GM23338 (cell line): Measurements from ENCODE around the gene RFX2. TPM values are rescaled to one million over a fixed set of nuclear protein-coding genes. Genes with fewer than 3 reads are reported as not detected.

Experiments used
- ATAC-seq: fragments of 200-7000 bp; cut with Tn5 transposase; 3 replicates; pipeline ENCODE4 v1.9.1; 2020
- DNase-seq: peaks from one replicate; pipeline ENCODE4 v3.0.0-alpha.2; 2015; ENCODE audit warnings: low spot score
- H2AFZ ChIP-seq: fragments of 200-600 bp; sonication (generic); 2 replicates; pipeline ENCODE4 v1.8.0; 2016; ENCODE audit warnings: antibody characterized with exemption, mild to moderate bottlenecking, moderate library complexity
- H3F3A ChIP-seq: fragments of 200-600 bp; sonication (generic); replicated peaks from 2 replicates; pipeline ENCODE4 v1.8.0; 2017; ENCODE audit warnings: antibody characterized with exemption, mixed run types, low read depth
- H3K27ac ChIP-seq: fragments of 200-600 bp; sonication (generic); 2 replicates; pipeline ENCODE4 v1.6.1; 2016; ENCODE audit warnings: low read depth
- H3K27me3 ChIP-seq: fragments of 200-600 bp; sonication (generic); 2 replicates; pipeline ENCODE4 v1.8.0; 2016; ENCODE audit warnings: mild to moderate bottlenecking, mixed run types, moderate library complexity; ENCODE audit not compliant: insufficient read depth
- H3K36me3 ChIP-seq: fragments of 200-600 bp; sonication (generic); 2 replicates; pipeline ENCODE4 v1.8.0; 2016; ENCODE audit warnings: mild to moderate bottlenecking; ENCODE audit not compliant: insufficient read depth
- H3K4me1 ChIP-seq: fragments of 200-600 bp; sonication (generic); 2 replicates; pipeline ENCODE4 v1.8.0; 2016; ENCODE audit warnings: mild to moderate bottlenecking, moderate library complexity; ENCODE audit not compliant: insufficient read depth
- H3K4me2 ChIP-seq: fragments of 200-600 bp; sonication (generic); 2 replicates; pipeline ENCODE4 v1.7.1; 2017; ENCODE audit warnings: mixed run types
- H3K4me3 ChIP-seq: fragments of 200-600 bp; sonication (generic); 2 replicates; pipeline ENCODE4 v1.6.1; 2016; ENCODE audit warnings: mixed run types
- H3K79me2 ChIP-seq: fragments of 200-600 bp; sonication (generic); replicated peaks from 2 replicates; pipeline ENCODE4 v1.8.0; 2017; ENCODE audit warnings: mild to moderate bottlenecking; ENCODE audit not compliant: insufficient read depth
- H3K9me2 ChIP-seq: fragments of 200-600 bp; sonication (generic); 2 replicates; pipeline ENCODE4 v1.8.0; 2017; ENCODE audit not compliant: insufficient read depth
- H4K20me1 ChIP-seq: fragments of 200-600 bp; sonication (generic); replicated peaks from 2 replicates; pipeline ENCODE4 v1.8.0; 2017; ENCODE audit warnings: mild to moderate bottlenecking; ENCODE audit not compliant: insufficient read depth
- H3K27ac Mint-ChIP-seq: 2 replicates; pipeline ENCODE4 v1.8.0; 2020; ENCODE audit warnings: inconsistent platforms, mild to moderate bottlenecking, moderate library complexity, mixed read lengths
- H3K27me3 Mint-ChIP-seq: 3 replicates; pipeline ENCODE4 v1.8.0; 2022; ENCODE audit warnings: low read depth, mild to moderate bottlenecking, moderate library complexity, mixed read lengths, inconsistent platforms; ENCODE audit not compliant: insufficient read depth, poor library complexity
- H3K36me3 Mint-ChIP-seq: 3 replicates; pipeline ENCODE4 v1.8.0; 2021; ENCODE audit warnings: low read depth, mild to moderate bottlenecking, inconsistent platforms, moderate library complexity, mixed read lengths
- H3K4me1 Mint-ChIP-seq: 3 replicates; pipeline ENCODE4 v1.8.0; 2020; ENCODE audit warnings: mild to moderate bottlenecking, inconsistent platforms, mixed read lengths
- H3K4me3 Mint-ChIP-seq: 3 replicates; pipeline ENCODE4 v1.8.0; 2021; ENCODE audit warnings: moderate library complexity, mild to moderate bottlenecking, inconsistent platforms, mixed read lengths
- H3K9me3 Mint-ChIP-seq: 3 replicates; pipeline ENCODE4 v1.8.0; 2020; ENCODE audit warnings: moderate library complexity, mild to moderate bottlenecking, inconsistent platforms, mixed read lengths
- CREB1 ChIP-seq: fragments of 250-450 bp; sonication (Bioruptor Pico); IDR thresholded peaks from 2 replicates; pipeline ENCODE4 v1.5.0; 2020; ENCODE audit warnings: low read depth, mild to moderate bottlenecking, moderate library complexity
- EZH2 ChIP-seq: fragments of 200-600 bp; sonication (generic); IDR thresholded peaks from one replicate; pipeline ENCODE4 v1.8.0; 2017; ENCODE audit warnings: antibody characterized with exemption, mild to moderate bottlenecking, low read depth; ENCODE audit not compliant: unreplicated experiment
- EZH2phosphoT487 ChIP-seq: fragments of 200-600 bp; sonication (generic); IDR thresholded peaks from one replicate; pipeline ENCODE4 v1.8.1; 2018; ENCODE audit warnings: antibody characterized with exemption; ENCODE audit not compliant: unreplicated experiment
- JUNB ChIP-seq: IDR thresholded peaks from one replicate; pipeline ENCODE4 v1.6.1; 2016; ENCODE audit warnings: antibody characterized with exemption; ENCODE audit not compliant: unreplicated experiment
- NANOG ChIP-seq: IDR thresholded peaks from 2 replicates; pipeline ENCODE4 v1.6.1; 2016; ENCODE audit warnings: antibody characterized with exemption, borderline replicate concordance
- POLR2AphosphoS5 ChIP-seq: IDR thresholded peaks from 2 replicates; pipeline ENCODE4 v1.6.1; 2016; ENCODE audit warnings: antibody characterized with exemption, low read depth
- STAT1 ChIP-seq: IDR thresholded peaks from one replicate; pipeline ENCODE4 v1.6.1; 2016; ENCODE audit warnings: antibody characterized with exemption; ENCODE audit not compliant: unreplicated experiment
- ZNF114 ChIP-seq: fragments of 250-450 bp; sonication (Bioruptor Pico); IDR thresholded peaks from 2 replicates; pipeline ENCODE4 v1.5.0; 2020; ENCODE audit warnings: mild to moderate bottlenecking, moderate library complexity
- ZNF331 ChIP-seq: fragments of 250-450 bp; sonication (Bioruptor Pico); IDR thresholded peaks from 2 replicates; pipeline ENCODE4 v1.5.0; 2020; ENCODE audit warnings: low read depth, mild to moderate bottlenecking, moderate library complexity
- polyA plus RNA-seq: library from polyadenylated mRNA; unstranded; fragments of >200 nt; fragmentation: Nextera tagmentation; extraction: Ambion mirVana; gene quantifications from 2 replicates; pipeline ENCODE4 v1.2.1, GENCODE V29; 2016
- total RNA-seq: library from RNA; depleted of rRNA; stranded (reverse); fragments of >200 nt; shearing (Covaris generic); gene quantifications from 2 replicates; pipeline ENCODE4 v1.2.3, GENCODE V29; 2014
- TF ChIP-seq, protein P1 (sequence below): IDR thresholded peaks from 2 replicates; pipeline ENCODE4 v1.6.1; 2016; ENCODE audit warnings: antibody characterized with exemption
- TF ChIP-seq, protein P2 (sequence below): IDR thresholded peaks from one replicate; pipeline ENCODE4 v1.6.1; 2018; ENCODE audit warnings: antibody characterized with exemption; ENCODE audit not compliant: unreplicated experiment
- TF ChIP-seq, protein P3 (sequence below), 2 experiments: fragments of 200-600 bp in 1 of 2; sonication (generic) in 1 of 2; conservative IDR thresholded peaks; 2 replicates each; pipeline versions ENCODE4 v1.5.1 to v1.6.1; 2016 to 2017; ENCODE audit warnings: antibody characterized with exemption in 2 of 2, low read depth in 2 of 2, mild to moderate bottlenecking in 2 of 2, moderate library complexity in 1 of 2
- TF ChIP-seq, protein P4 (sequence below): fragments of 250-450 bp; sonication (Bioruptor Pico); IDR thresholded peaks from 2 replicates; pipeline ENCODE4 v1.5.0; 2020; ENCODE audit warnings: mild to moderate bottlenecking, moderate library complexity

The RFX2 gene
- total and polyA plus RNA-seq, 2 experiments from 2014 or later, result 4.6 to 13.0 TPM

DNA sequence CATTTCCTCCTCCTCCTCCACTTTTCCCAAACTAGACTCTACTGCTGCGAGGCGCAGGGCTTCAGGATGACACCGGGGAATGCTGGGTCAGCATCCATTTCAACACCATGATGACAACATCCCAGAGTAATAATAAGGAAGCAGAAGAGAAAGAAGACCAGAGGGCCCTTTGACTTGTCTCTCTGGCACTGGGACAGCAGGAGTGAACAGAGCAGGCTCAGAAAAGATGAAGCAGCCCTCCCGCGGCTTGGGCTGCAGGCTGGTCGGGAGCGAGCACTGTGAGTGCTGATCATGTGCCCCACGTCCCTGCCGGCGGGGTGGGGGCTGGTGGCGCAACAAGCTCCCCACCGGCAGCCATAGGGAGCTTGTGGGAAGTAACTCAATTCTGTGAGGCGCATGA is 162.9 kb downstream of the RFX2 start:
- TF ChIP-seq, protein P1, sequence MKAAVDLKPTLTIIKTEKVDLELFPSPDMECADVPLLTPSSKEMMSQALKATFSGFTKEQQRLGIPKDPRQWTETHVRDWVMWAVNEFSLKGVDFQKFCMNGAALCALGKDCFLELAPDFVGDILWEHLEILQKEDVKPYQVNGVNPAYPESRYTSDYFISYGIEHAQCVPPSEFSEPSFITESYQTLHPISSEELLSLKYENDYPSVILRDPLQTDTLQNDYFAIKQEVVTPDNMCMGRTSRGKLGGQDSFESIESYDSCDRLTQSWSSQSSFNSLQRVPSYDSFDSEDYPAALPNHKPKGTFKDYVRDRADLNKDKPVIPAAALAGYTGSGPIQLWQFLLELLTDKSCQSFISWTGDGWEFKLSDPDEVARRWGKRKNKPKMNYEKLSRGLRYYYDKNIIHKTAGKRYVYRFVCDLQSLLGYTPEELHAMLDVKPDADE, result no peak
- TF ChIP-seq, protein P2, sequence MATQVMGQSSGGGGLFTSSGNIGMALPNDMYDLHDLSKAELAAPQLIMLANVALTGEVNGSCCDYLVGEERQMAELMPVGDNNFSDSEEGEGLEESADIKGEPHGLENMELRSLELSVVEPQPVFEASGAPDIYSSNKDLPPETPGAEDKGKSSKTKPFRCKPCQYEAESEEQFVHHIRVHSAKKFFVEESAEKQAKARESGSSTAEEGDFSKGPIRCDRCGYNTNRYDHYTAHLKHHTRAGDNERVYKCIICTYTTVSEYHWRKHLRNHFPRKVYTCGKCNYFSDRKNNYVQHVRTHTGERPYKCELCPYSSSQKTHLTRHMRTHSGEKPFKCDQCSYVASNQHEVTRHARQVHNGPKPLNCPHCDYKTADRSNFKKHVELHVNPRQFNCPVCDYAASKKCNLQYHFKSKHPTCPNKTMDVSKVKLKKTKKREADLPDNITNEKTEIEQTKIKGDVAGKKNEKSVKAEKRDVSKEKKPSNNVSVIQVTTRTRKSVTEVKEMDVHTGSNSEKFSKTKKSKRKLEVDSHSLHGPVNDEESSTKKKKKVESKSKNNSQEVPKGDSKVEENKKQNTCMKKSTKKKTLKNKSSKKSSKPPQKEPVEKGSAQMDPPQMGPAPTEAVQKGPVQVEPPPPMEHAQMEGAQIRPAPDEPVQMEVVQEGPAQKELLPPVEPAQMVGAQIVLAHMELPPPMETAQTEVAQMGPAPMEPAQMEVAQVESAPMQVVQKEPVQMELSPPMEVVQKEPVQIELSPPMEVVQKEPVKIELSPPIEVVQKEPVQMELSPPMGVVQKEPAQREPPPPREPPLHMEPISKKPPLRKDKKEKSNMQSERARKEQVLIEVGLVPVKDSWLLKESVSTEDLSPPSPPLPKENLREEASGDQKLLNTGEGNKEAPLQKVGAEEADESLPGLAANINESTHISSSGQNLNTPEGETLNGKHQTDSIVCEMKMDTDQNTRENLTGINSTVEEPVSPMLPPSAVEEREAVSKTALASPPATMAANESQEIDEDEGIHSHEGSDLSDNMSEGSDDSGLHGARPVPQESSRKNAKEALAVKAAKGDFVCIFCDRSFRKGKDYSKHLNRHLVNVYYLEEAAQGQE, result no peak
- TF ChIP-seq STAT1, result no peak
- TF ChIP-seq, protein P3, sequence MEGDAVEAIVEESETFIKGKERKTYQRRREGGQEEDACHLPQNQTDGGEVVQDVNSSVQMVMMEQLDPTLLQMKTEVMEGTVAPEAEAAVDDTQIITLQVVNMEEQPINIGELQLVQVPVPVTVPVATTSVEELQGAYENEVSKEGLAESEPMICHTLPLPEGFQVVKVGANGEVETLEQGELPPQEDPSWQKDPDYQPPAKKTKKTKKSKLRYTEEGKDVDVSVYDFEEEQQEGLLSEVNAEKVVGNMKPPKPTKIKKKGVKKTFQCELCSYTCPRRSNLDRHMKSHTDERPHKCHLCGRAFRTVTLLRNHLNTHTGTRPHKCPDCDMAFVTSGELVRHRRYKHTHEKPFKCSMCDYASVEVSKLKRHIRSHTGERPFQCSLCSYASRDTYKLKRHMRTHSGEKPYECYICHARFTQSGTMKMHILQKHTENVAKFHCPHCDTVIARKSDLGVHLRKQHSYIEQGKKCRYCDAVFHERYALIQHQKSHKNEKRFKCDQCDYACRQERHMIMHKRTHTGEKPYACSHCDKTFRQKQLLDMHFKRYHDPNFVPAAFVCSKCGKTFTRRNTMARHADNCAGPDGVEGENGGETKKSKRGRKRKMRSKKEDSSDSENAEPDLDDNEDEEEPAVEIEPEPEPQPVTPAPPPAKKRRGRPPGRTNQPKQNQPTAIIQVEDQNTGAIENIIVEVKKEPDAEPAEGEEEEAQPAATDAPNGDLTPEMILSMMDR (conservative IDR thresholded peaks at IDR 0.05; ENCODE audit: low read depth in 2 of 2), result no peak
- TF ChIP-seq, protein P4, sequence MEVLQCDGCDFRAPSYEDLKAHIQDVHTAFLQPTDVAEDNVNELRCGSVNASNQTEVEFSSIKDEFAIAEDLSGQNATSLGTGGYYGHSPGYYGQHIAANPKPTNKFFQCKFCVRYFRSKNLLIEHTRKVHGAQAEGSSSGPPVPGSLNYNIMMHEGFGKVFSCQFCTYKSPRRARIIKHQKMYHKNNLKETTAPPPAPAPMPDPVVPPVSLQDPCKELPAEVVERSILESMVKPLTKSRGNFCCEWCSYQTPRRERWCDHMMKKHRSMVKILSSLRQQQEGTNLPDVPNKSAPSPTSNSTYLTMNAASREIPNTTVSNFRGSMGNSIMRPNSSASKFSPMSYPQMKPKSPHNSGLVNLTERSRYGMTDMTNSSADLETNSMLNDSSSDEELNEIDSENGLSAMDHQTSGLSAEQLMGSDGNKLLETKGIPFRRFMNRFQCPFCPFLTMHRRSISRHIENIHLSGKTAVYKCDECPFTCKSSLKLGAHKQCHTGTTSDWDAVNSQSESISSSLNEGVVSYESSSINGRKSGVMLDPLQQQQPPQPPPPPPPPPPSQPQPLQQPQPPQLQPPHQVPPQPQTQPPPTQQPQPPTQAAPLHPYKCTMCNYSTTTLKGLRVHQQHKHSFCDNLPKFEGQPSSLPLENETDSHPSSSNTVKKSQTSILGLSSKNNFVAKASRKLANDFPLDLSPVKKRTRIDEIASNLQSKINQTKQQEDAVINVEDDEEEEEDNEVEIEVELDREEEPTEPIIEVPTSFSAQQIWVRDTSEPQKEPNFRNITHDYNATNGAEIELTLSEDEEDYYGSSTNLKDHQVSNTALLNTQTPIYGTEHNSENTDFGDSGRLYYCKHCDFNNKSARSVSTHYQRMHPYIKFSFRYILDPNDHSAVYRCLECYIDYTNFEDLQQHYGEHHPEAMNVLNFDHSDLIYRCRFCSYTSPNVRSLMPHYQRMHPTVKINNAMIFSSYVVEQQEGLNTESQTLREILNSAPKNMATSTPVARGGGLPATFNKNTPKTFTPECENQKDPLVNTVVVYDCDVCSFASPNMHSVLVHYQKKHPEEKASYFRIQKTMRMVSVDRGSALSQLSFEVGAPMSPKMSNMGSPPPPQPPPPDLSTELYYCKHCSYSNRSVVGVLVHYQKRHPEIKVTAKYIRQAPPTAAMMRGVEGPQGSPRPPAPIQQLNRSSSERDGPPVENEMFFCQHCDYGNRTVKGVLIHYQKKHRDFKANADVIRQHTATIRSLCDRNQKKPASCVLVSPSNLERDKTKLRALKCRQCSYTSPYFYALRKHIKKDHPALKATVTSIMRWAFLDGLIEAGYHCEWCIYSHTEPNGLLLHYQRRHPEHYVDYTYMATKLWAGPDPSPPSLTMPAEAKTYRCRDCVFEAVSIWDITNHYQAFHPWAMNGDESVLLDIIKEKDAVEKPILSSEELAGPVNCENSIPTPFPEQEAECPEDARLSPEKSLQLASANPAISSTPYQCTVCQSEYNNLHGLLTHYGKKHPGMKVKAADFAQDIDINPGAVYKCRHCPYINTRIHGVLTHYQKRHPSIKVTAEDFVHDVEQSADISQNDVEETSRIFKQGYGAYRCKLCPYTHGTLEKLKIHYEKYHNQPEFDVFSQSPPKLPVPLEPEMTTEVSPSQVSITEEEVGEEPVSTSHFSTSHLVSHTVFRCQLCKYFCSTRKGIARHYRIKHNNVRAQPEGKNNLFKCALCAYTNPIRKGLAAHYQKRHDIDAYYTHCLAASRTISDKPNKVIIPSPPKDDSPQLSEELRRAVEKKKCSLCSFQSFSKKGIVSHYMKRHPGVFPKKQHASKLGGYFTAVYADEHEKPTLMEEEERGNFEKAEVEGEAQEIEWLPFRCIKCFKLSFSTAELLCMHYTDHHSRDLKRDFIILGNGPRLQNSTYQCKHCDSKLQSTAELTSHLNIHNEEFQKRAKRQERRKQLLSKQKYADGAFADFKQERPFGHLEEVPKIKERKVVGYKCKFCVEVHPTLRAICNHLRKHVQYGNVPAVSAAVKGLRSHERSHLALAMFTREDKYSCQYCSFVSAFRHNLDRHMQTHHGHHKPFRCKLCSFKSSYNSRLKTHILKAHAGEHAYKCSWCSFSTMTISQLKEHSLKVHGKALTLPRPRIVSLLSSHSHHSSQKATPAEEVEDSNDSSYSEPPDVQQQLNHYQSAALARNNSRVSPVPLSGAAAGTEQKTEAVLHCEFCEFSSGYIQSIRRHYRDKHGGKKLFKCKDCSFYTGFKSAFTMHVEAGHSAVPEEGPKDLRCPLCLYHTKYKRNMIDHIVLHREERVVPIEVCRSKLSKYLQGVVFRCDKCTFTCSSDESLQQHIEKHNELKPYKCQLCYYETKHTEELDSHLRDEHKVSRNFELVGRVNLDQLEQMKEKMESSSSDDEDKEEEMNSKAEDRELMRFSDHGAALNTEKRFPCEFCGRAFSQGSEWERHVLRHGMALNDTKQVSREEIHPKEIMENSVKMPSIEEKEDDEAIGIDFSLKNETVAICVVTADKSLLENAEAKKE (CRISPR knock-in tag), result no peak
- TF ChIP-seq ZNF331 (CRISPR knock-in tag), result no peak
- no peak for TF ChIP-seq EZH2
- TF ChIP-seq JUNB, result no peak
- TF ChIP-seq ZNF114 (CRISPR knock-in tag), result no peak
- no peak for TF ChIP-seq POLR2AphosphoS5
- no peak for TF ChIP-seq CREB1 (CRISPR knock-in tag)
- TF ChIP-seq EZH2phosphoT487, result no peak
- TF ChIP-seq NANOG, result no peak
- Mint-ChIP-seq H3K27ac (peak overlapping the region; percentile 26; the same call in 1 of the 2 replicates), H3K27me3 (peaks cover 22% of the 10 kb centered on the region), H3K9me3 (no peaks in the 10 kb centered on the region), H3K4me1 (peaks cover 77% of the 10 kb centered on the region), H3K36me3 (peaks cover 34% of the 10 kb centered on the region), H3K4me3 (no peak overlapping the region)
- H3K36me3 ChIP-seq, result peaks cover 6% of the 10 kb centered on the region
- peaks cover 58% of the 10 kb centered on the region for H4K20me1 ChIP-seq
- ATAC-seq (no peak), DNase-seq (no peak)
- no peak overlapping the region for H2AFZ ChIP-seq
- H3K27ac ChIP-seq, result no peak overlapping the region
- H3F3A ChIP-seq, result 0 out of 2 replicates have a peak, but pooled peaks cover 5% of the 10 kb centered on the region
- H3K9me2 ChIP-seq, result no peaks in the 10 kb centered on the region
- peaks cover 41% of the 10 kb centered on the region for H3K4me1 ChIP-seq
- H3K79me2 ChIP-seq, result peaks cover 95% of the 10 kb centered on the region
- no peaks in the 10 kb centered on the region for H3K27me3 ChIP-seq
- no peak overlapping the region for H3K4me2 ChIP-seq
- H3K4me3 ChIP-seq, result no peak overlapping the region
